HepG2 (cell line): ENCODE data around the gene BTBD1. TPM values are rescaled to one million over a fixed set of nuclear protein-coding genes. Genes with fewer than 3 reads are reported as not detected.

ENCODE experiments used
- ATAC-seq: fragments of 200-7000 bp; cut with Tn5 transposase; 3 replicates; pipeline ENCODE4 v1.9.1; 2020; ENCODE audit warnings: mild to moderate bottlenecking, moderate library complexity
- BruUV-seq: library from RNA; stranded (reverse); fragments of 400-500 nt; replicated peaks from 2 replicates; lab custom pipeline; 2021; lab: Mats Ljungman, UMichigan
- CTCF ChIA-PET: fragments of 300-600 bp; formaldehyde crosslinking; extraction: SDS; loops from one replicate; lab custom pipeline; 2021; ENCODE audit warnings: low total read pairs, inconsistent platforms, low intra/inter-chr PET ratio; lab: Yijun Ruan, JAX
- POLR2A ChIA-PET: fragments of 350-600 bp; sonication (Branson Sonifier 250); formaldehyde crosslinking; loops from one replicate; lab custom pipeline; 2020; ENCODE audit warnings: antibody characterized with exemption, inconsistent platforms; lab: Yijun Ruan, JAX
- DNase-seq: peaks from one replicate; pipeline ENCODE4 v3.0.0-alpha.2; 2015; ENCODE audit warnings: low spot score
- FAIRE-seq: peaks from 3 replicates; lab custom pipeline; 2011; peaks lifted over from hg19 to GRCh38; lab: Jason Lieb, UNC
- H2AFZ ChIP-seq: one replicate; pipeline ENCODE4 v1.6.1; 2011; ENCODE audit warnings: low read length, inconsistent platforms
- H3K27ac ChIP-seq: fragments of 300-600 bp; 3 replicates; pipeline ENCODE4 v1.8.0; 2011; ENCODE audit warnings: mixed run types, mild to moderate bottlenecking, mixed read lengths, low read length, inconsistent platforms; ENCODE audit not compliant: insufficient read depth; ENCODE audit errors: extremely low read length
- H3K27me3 ChIP-seq, 2 experiments: fragments of 200-600 bp in 1 of 2; 2 replicates in 1 of 2; 3 replicates in 1 of 2; pipeline versions ENCODE4 v1.6.0 to v1.8.0; 2011; ENCODE audit warnings: low read length in 2 of 2, mild to moderate bottlenecking in 2 of 2, moderate library complexity in 2 of 2, inconsistent platforms in 1 of 2; ENCODE audit not compliant: insufficient read depth in 2 of 2, control insufficient read depth in 1 of 2
- H3K36me3 ChIP-seq, 2 experiments: fragments of 200-600 bp in 1 of 2; replicated peaks in 1 of 2; 2 replicates in 1 of 2; 3 replicates in 1 of 2; pipeline versions ENCODE4 v1.5.1 to v1.8.0; 2011; ENCODE audit warnings: low read length in 2 of 2, inconsistent platforms in 1 of 2; ENCODE audit not compliant: insufficient read depth in 2 of 2, control insufficient read depth in 1 of 2
- H3K4me1 ChIP-seq: 2 replicates; pipeline ENCODE4 v1.5.1; 2012; ENCODE audit warnings: low read length, inconsistent platforms; ENCODE audit not compliant: insufficient read depth
- H3K4me2 ChIP-seq: 2 replicates; pipeline ENCODE4 v1.6.0; 2011; ENCODE audit warnings: low read depth, low read length, inconsistent platforms
- H3K4me3 ChIP-seq, 3 experiments: fragments of 200-600 bp in 1 of 3; sonication (generic), shearing (Covaris generic) in 1 of 3; replicated peaks in 1 of 3; 2 replicates each; pipeline ENCODE4 v1.5.1; 2011 to 2016; ENCODE audit warnings: low read length in 3 of 3, inconsistent platforms in 2 of 3, low read depth in 2 of 3, mild to moderate bottlenecking in 2 of 3, control low read depth in 1 of 3, mixed read lengths in 1 of 3; ENCODE audit not compliant: insufficient read depth in 1 of 3
- H3K79me2 ChIP-seq: one replicate; pipeline ENCODE4 v1.6.1; 2011; ENCODE audit warnings: low read length, inconsistent platforms; ENCODE audit not compliant: insufficient read depth
- H3K9ac ChIP-seq: 2 replicates; pipeline ENCODE4 v1.6.0; 2011; ENCODE audit warnings: mild to moderate bottlenecking, low read depth, low read length, inconsistent platforms; ENCODE audit not compliant: insufficient read depth
- H3K9me3 ChIP-seq: 2 replicates; pipeline ENCODE4 v1.5.1; 2012; ENCODE audit warnings: mild to moderate bottlenecking, low read length
- H4K20me1 ChIP-seq: 2 replicates; pipeline ENCODE4 v1.6.0; 2011; ENCODE audit warnings: inconsistent platforms, mild to moderate bottlenecking, low read length, moderate library complexity; ENCODE audit not compliant: insufficient read depth
- CHCHD3 ChIP-seq: sonication (generic); formaldehyde crosslinking; IDR thresholded peaks from 2 replicates; pipeline ENCODE4 v1.8.0; 2022; ENCODE audit warnings: mild to moderate bottlenecking, missing genetic modification reagents, moderate library complexity
- JUND ChIP-seq: sonication (generic); formaldehyde crosslinking; IDR thresholded peaks from 2 replicates; pipeline ENCODE4 v1.8.0; 2022; ENCODE audit warnings: mild to moderate bottlenecking, missing genetic modification reagents
- KDM5A ChIP-seq: fragments of 200-600 bp; sonication (generic); IDR thresholded peaks from 2 replicates; pipeline ENCODE4 v1.7.0; 2018; ENCODE audit warnings: antibody characterized with exemption, mild to moderate bottlenecking, low read length, borderline replicate concordance
- KLF15 ChIP-seq: sonication (generic); formaldehyde crosslinking; IDR thresholded peaks from 2 replicates; pipeline ENCODE4 v1.8.1; 2023; ENCODE audit warnings: borderline replicate concordance, mild to moderate bottlenecking, inconsistent platforms, missing genetic modification reagents, mixed read lengths
- NFIC ChIP-seq: IDR thresholded peaks from 2 replicates; pipeline ENCODE4 v1.6.1; 2012; ENCODE audit warnings: mild to moderate bottlenecking, low read length, inconsistent platforms
- PLRG1 ChIP-seq: fragments of 450-650 bp; conservative IDR thresholded peaks from 2 replicates; pipeline ENCODE4 v1.6.1; 2016
- RFX1 ChIP-seq: fragments of 450-650 bp; IDR thresholded peaks from 2 replicates; pipeline ENCODE4 v1.6.1; 2017
- ZBTB7A ChIP-seq: sonication (generic); formaldehyde crosslinking; IDR thresholded peaks from 2 replicates; pipeline ENCODE4 v1.8.0; 2022; ENCODE audit warnings: mild to moderate bottlenecking, missing genetic modification reagents
- ZNF180 ChIP-seq: sonication (generic); formaldehyde crosslinking; IDR thresholded peaks from 2 replicates; pipeline ENCODE4 v1.4.0; 2020; ENCODE audit warnings: low read depth, missing genetic modification reagents, borderline replicate concordance
- ZNF317 ChIP-seq: sonication (generic); formaldehyde crosslinking; IDR thresholded peaks from 2 replicates; pipeline ENCODE4 v1.5.0; 2020; ENCODE audit warnings: mild to moderate bottlenecking, missing genetic modification reagents
- ZNF329 ChIP-seq: sonication (generic); formaldehyde crosslinking; IDR thresholded peaks from 2 replicates; pipeline ENCODE4 v1.9.0; 2021; ENCODE audit warnings: low read depth, mild to moderate bottlenecking, missing genetic modification reagents
- ZNF484 ChIP-seq: sonication (generic); formaldehyde crosslinking; IDR thresholded peaks from 2 replicates; pipeline ENCODE4 v1.5.1; 2020; ENCODE audit warnings: mild to moderate bottlenecking, low read depth, missing genetic modification reagents, borderline replicate concordance
- ZNF777 ChIP-seq: sonication (generic); formaldehyde crosslinking; IDR thresholded peaks from 2 replicates; pipeline ENCODE4 v1.4.0; 2020; ENCODE audit warnings: missing genetic modification reagents
- ZSCAN20 ChIP-seq: sonication (generic); formaldehyde crosslinking; IDR thresholded peaks from 2 replicates; pipeline ENCODE4 v1.4.0; 2020; ENCODE audit warnings: missing genetic modification reagents, mild to moderate bottlenecking, borderline replicate concordance
- WGBS: methylation state at CpG from one replicate; pipeline ENCODE4 v1.1.6; 2017; ENCODE audit warnings: low lambda C conversion rate; 5-methylcytosine and 5-hydroxymethylcytosine counted together
- in situ Hi-C: cut with HindIII; loops from 2 replicates; pipeline ENCODE4 v1.10.0; 2017; ENCODE audit warnings: low pct_unique_long_range_greater_than_20kb; ENCODE audit not compliant: extremely low pct_ligation_motif_present
- intact Hi-C: fragments of 100-400 bp; cut with micrococcal nuclease; formaldehyde crosslinking; loops from one replicate; pipeline ENCODE4 v1.10.0; 2022; ENCODE audit not compliant: unreplicated experiment
- polyA plus RNA-seq, 8 experiments: library from polyadenylated mRNA; depleted of rRNA in 3 of 8; stranded (reverse) in 7 of 8; unstranded in 1 of 8; fragments of >200 nt; fragmentation: Illumina TruSeq in 4 of 8; extraction: Trizol in 4 of 8; gene quantifications; 2 replicates each; pipeline versions ENCODE4 v1.2.1 to v1.2.3, GENCODE V29; 2011 to 2016; ENCODE audit warnings: low read depth in 4 of 8, missing spikeins in 1 of 8, mixed read lengths in 1 of 8; ENCODE audit not compliant: insufficient read depth in 1 of 8
- total RNA-seq, 5 experiments: library from RNA; depleted of rRNA; stranded (reverse); fragments of >200 nt; fragmentation: Illumina TruSeq; extraction: Trizol; gene quantifications; 2 replicates each; pipeline ENCODE4 v1.2.3, GENCODE V29; 2016; ENCODE audit warnings: low read depth in 1 of 5
- TF ChIP-seq, protein P1 (sequence below): sonication (generic); formaldehyde crosslinking; IDR thresholded peaks from 2 replicates; pipeline ENCODE4 v1.5.0; 2020; ENCODE audit warnings: missing genetic modification reagents

The BTBD1 gene
- total and polyA plus RNA-seq, 2 of the 13 experiments (the other 11 are each of a cell fraction or from before 2014, with no cell fraction given): 32.1 to 53.9 TPM

DNA sequence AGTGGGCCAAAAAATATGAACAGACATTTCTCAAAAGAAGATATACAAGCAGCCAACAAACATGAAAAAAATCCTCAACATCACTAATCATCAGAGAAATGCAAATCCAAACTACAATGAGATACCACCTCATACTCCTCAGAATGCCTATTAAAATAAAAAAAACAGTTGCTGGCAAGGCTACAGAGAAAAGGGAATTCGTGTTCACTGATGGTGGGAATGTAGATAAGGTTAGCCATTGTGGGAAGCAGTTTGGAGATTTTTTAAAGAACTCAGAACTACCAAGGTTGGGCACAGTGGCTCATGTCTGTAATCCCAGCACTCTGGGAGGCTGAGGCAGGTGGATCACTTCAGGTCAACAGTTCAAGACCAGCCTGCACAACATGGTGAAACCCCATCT lies 27.8 kb downstream of the BTBD1 start:
- H3K4me3 ChIP-seq: no peak overlapping the region
- ChIA-PET CTCF (no interaction called here), POLR2A (no interaction called here)
- H2AFZ ChIP-seq: no peak overlapping the region
- no peak for DNase-seq
- no peak for ATAC-seq
- peaks cover 10% of the 10 kb centered on the region; the same call in 1 of the 2 replicates for H4K20me1 ChIP-seq
- 92% methylated on average over 1 of the region's 1 CpG for WGBS
- peaks cover 7 to 49% of the 10 kb centered on the region in 2 experiments; a peak in 4 of 5 replicates for H3K36me3 ChIP-seq
- H3K79me2 ChIP-seq: peaks cover 54% of the 10 kb centered on the region
- no peak overlapping the region for H3K4me2 ChIP-seq
- no TSS peak for BruUV-seq
- H3K27me3 ChIP-seq: no peaks in the 10 kb centered on the region
- in situ Hi-C loops: no loop called here
- no peaks in the 10 kb centered on the region for H3K9me3 ChIP-seq
- no peak for FAIRE-seq
- TF ChIP-seq, protein P1, sequence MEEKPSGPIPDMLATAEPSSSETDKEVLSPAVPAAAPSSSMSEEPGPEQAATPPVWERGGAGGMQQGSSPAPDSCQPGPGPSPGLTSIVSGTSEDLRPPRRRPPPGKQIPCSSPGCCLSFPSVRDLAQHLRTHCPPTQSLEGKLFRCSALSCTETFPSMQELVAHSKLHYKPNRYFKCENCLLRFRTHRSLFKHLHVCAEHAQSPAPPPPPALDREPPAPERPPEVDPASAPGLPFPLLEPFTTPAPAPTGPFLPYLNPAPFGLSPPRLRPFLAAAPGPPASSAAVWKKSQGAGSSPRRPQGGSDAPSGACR (CRISPR knock-in tag): no peak
- TF ChIP-seq RFX1 (no peak), ZNF317 (CRISPR knock-in tag) (no peak), ZNF329 (CRISPR knock-in tag) (no peak), ZNF180 (no peak), ZNF777 (CRISPR knock-in tag) (no peak), ZSCAN20 (CRISPR knock-in tag) (no peak), KDM5A (no peak), JUND (CRISPR knock-in tag) (no peak), CHCHD3 (CRISPR knock-in tag) (no peak), KLF15 (CRISPR knock-in tag) (no peak), ZBTB7A (CRISPR knock-in tag) (no peak), PLRG1 (no peak), NFIC (no peak), ZNF484 (CRISPR knock-in tag) (no peak)
- H3K27ac ChIP-seq: no peak overlapping the region
- intact Hi-C loops: no loop called here
- no peak overlapping the region for H3K9ac ChIP-seq
- no peaks in the 10 kb centered on the region for H3K4me1 ChIP-seq
